ENCODE data around the gene SPINT2. TPM values are rescaled to one million over a fixed set of nuclear protein-coding genes. Genes with fewer than 3 reads are reported as not detected.

SPINT2 gene
- polyA plus RNA-seq, 1 donor from 2014 or later: 236 TPM

- Histone ChIP-seq H3F3A (ENCODE audit: insufficient read depth, low read length, poor library complexity, severe bottlenecking) (no peaks in the 10 kb centered on the region), H3K9me2 (ENCODE audit: insufficient read depth, low read length) (no peaks in the 10 kb centered on the region), H3K4me3 (ENCODE audit: low read length) (no peak overlapping the region), H3K9me3 (ENCODE audit: low read length) (no peaks in the 10 kb centered on the region), H3K4me2 (ENCODE audit: low read length) (no peak overlapping the region), H3K79me2 (replicated peaks; ENCODE audit: insufficient read depth, low read length) (no peaks in the 10 kb centered on the region), H4K20me1 (ENCODE audit: insufficient read depth) (no peaks in the 10 kb centered on the region), H3K27ac (ENCODE audit: low read length) (no peak overlapping the region), H3K27me3 (ENCODE audit: insufficient read depth, low read depth, low read length) (no peaks in the 10 kb centered on the region), H2AFZ (ENCODE audit: low read depth, low read length) (no peak overlapping the region), H3K36me3 (ENCODE audit: insufficient read depth, low read length) (no peaks in the 10 kb centered on the region), H3K9ac (ENCODE audit: low read length) (no peak overlapping the region)
- TF ChIP-seq POLR2AphosphoS5 (IDR thresholded peaks at IDR 0.05): no peak
- TF ChIP-seq SMC3 (conservative IDR thresholded peaks at IDR 0.05; ENCODE audit: poor library complexity): no peak
- TF ChIP-seq REST (IDR thresholded peaks at IDR 0.05; ENCODE audit: borderline replicate concordance): no peak
- TF ChIP-seq CTCF (IDR thresholded peaks at IDR 0.05; ENCODE audit: poor library complexity, severe bottlenecking): no peak
- TF ChIP-seq RAD21 (conservative IDR thresholded peaks at IDR 0.05): no peak
- no peak for TF ChIP-seq TAF1 (IDR thresholded peaks at IDR 0.05; ENCODE audit: low read depth)
- no peak for TF ChIP-seq EZH2 (IDR thresholded peaks at IDR 0.05; ENCODE audit: borderline replicate concordance, insufficient read depth, low read length, poor library complexity, severe bottlenecking)
- no peak for TF ChIP-seq MXI1 (conservative IDR thresholded peaks at IDR 0.05; ENCODE audit: poor library complexity, severe bottlenecking)
- TF ChIP-seq EP300 (conservative IDR thresholded peaks at IDR 0.05; ENCODE audit: poor library complexity, severe bottlenecking): no peak
Measured at GRCh38 chr19:38310986-38311385, 46.6 kb downstream of the SPINT2 start.

GRCh38 chr19:38315657-38316476, 51.5 kb downstream of the SPINT2 start, which contains the start of gene YIF1B:
Gene YIF1B, minus strand, starts transcription at chr19:38315947. Its CDS starts 30 bp downstream, at chr19:38315917.
- Histone ChIP-seq H4K20me1 (ENCODE audit: insufficient read depth) (no peaks in the 10 kb centered on the region), H3K9me2 (ENCODE audit: insufficient read depth, low read length) (no peaks in the 10 kb centered on the region), H3F3A (ENCODE audit: insufficient read depth, low read length, poor library complexity, severe bottlenecking) (no peaks in the 10 kb centered on the region), H3K36me3 (ENCODE audit: insufficient read depth, low read length) (no peaks in the 10 kb centered on the region), H3K27ac (ENCODE audit: low read length) (peak within 1 kb of the TSS; percentile 57), H3K4me2 (ENCODE audit: low read length) (peak within 1 kb of the TSS; percentile 74), H2AFZ (ENCODE audit: low read depth, low read length) (peak within 1 kb of the TSS; percentile 60), H3K79me2 (replicated peaks; ENCODE audit: insufficient read depth, low read length) (no peaks in the 10 kb centered on the region), H3K9me3 (ENCODE audit: low read length) (no peaks in the 10 kb centered on the region), H3K9ac (ENCODE audit: low read length) (peak within 1 kb of the TSS; percentile 65), H3K27me3 (ENCODE audit: insufficient read depth, low read depth, low read length) (peaks cover 25% of the 10 kb centered on the region), H3K4me3 (ENCODE audit: low read length) (peak within 1 kb of the TSS; percentile 75)
- TF ChIP-seq CTCF (IDR thresholded peaks at IDR 0.05; ENCODE audit: poor library complexity, severe bottlenecking) (no peak), POLR2AphosphoS5 (IDR thresholded peaks at IDR 0.05) (peak; percentile 51)
